HEK293 (cell line): ENCODE measurements around the gene FHL1.

ENCODE experiments used
- CTCF ChIA-PET: fragments of 350-600 bp; formaldehyde crosslinking; extraction: SDS; loops from one replicate; lab custom pipeline; 2021; ENCODE audit warnings: antibody characterized with exemption; lab: Yijun Ruan, JAX
- POLR2A ChIA-PET: fragments of 300-600 bp; formaldehyde crosslinking; extraction: SDS; loops from one replicate; lab custom pipeline; 2020; ENCODE audit warnings: antibody characterized with exemption, inconsistent platforms; lab: Yijun Ruan, JAX
- H3K27ac ChIP-seq: fragments of 200-500 bp; sonication (Bioruptor generic); 2 replicates; pipeline ENCODE4 v1.5.1; 2014; ENCODE audit warnings: low read depth, low read length, control low read depth, inconsistent platforms; ENCODE audit errors: extremely low read depth
- H3K36me3 ChIP-seq, 2 experiments: fragments of 200-500 bp in 1 of 2; sonication (Bioruptor generic) in 1 of 2; 1 replicate in 1 of 2; 2 replicates in 1 of 2; pipeline ENCODE4 v1.5.1; 2014 to 2017; ENCODE audit warnings: inconsistent platforms in 2 of 2, low read length in 2 of 2; ENCODE audit not compliant: control insufficient read depth in 2 of 2, insufficient read depth in 1 of 2
- H3K4me1 ChIP-seq: fragments of 200-500 bp; sonication (Bioruptor generic); 2 replicates; pipeline ENCODE4 v1.5.1; 2014; ENCODE audit warnings: mild to moderate bottlenecking, low read length, inconsistent platforms; ENCODE audit not compliant: control insufficient read depth, insufficient read depth
- H3K4me3 ChIP-seq: 2 replicates; pipeline ENCODE4 v1.5.1; 2011; ENCODE audit warnings: low read depth, mild to moderate bottlenecking, control low read depth, low read length, moderate library complexity
- H3K9me3 ChIP-seq: fragments of 200-500 bp; sonication (Bioruptor generic); 2 replicates; pipeline ENCODE4 v1.5.1; 2014; ENCODE audit warnings: low read depth, low read length, inconsistent platforms; ENCODE audit not compliant: control insufficient read depth, insufficient read depth
- CTCF ChIP-seq: fragments of 450-650 bp; formaldehyde crosslinking; IDR thresholded peaks from 2 replicates; pipeline ENCODE4 v1.5.1; 2016; ENCODE audit warnings: missing biosample characterization, missing genetic modification characterization
- GLI4 ChIP-seq: fragments of 450-650 bp; formaldehyde crosslinking; IDR thresholded peaks from 2 replicates; pipeline ENCODE4 v1.5.1; 2016; ENCODE audit warnings: missing biosample characterization, missing genetic modification characterization
- GLIS1 ChIP-seq: fragments of 450-650 bp; formaldehyde crosslinking; IDR thresholded peaks from 2 replicates; pipeline ENCODE4 v1.5.1; 2016; ENCODE audit warnings: missing biosample characterization, missing genetic modification characterization
- HOXA7 ChIP-seq: sonication (generic); formaldehyde crosslinking; IDR thresholded peaks from 2 replicates; pipeline ENCODE4 v1.8.1; 2022; ENCODE audit warnings: missing genetic modification reagents, borderline replicate concordance
- MZF1 ChIP-seq: fragments of 450-650 bp; formaldehyde crosslinking; IDR thresholded peaks from 2 replicates; pipeline ENCODE4 v1.5.1; 2017; ENCODE audit warnings: missing biosample characterization, missing genetic modification characterization, borderline replicate concordance
- ZBTB1 ChIP-seq: fragments of 450-650 bp; formaldehyde crosslinking; IDR thresholded peaks from 2 replicates; pipeline ENCODE4 v1.5.1; 2016; ENCODE audit warnings: missing biosample characterization, missing genetic modification characterization
- ZBTB10 ChIP-seq: fragments of 450-650 bp; formaldehyde crosslinking; IDR thresholded peaks from 2 replicates; pipeline ENCODE4 v1.5.1; 2016; ENCODE audit warnings: missing biosample characterization, missing genetic modification characterization
- ZBTB17 ChIP-seq: fragments of 450-650 bp; formaldehyde crosslinking; IDR thresholded peaks from 2 replicates; pipeline ENCODE4 v1.5.1; 2016; ENCODE audit warnings: missing biosample characterization, missing genetic modification characterization
- ZBTB48 ChIP-seq: fragments of 450-650 bp; formaldehyde crosslinking; IDR thresholded peaks from 2 replicates; pipeline ENCODE4 v1.5.1; 2016; ENCODE audit warnings: missing biosample characterization, missing genetic modification characterization
- ZFP41 ChIP-seq: fragments of 450-650 bp; formaldehyde crosslinking; IDR thresholded peaks from 2 replicates; pipeline ENCODE4 v1.5.1; 2016; ENCODE audit warnings: missing biosample characterization, missing genetic modification characterization, borderline replicate concordance
- ZNF132 ChIP-seq: fragments of 450-650 bp; formaldehyde crosslinking; IDR thresholded peaks from 2 replicates; pipeline ENCODE4 v1.5.1; 2017; ENCODE audit warnings: missing biosample characterization, missing genetic modification characterization, borderline replicate concordance
- ZNF146 ChIP-seq: fragments of 450-650 bp; formaldehyde crosslinking; IDR thresholded peaks from 2 replicates; pipeline ENCODE4 v1.5.1; 2016; ENCODE audit warnings: missing biosample characterization, missing genetic modification characterization
- ZNF148 ChIP-seq: fragments of 450-650 bp; formaldehyde crosslinking; IDR thresholded peaks from 2 replicates; pipeline ENCODE4 v1.5.0; 2017; ENCODE audit warnings: missing biosample characterization, missing genetic modification characterization, borderline replicate concordance
- ZNF2 ChIP-seq: fragments of 450-650 bp; formaldehyde crosslinking; IDR thresholded peaks from 2 replicates; pipeline ENCODE4 v1.5.1; 2016; ENCODE audit warnings: missing biosample characterization, missing genetic modification characterization
- ZNF214 ChIP-seq: fragments of 450-650 bp; formaldehyde crosslinking; IDR thresholded peaks from 2 replicates; pipeline ENCODE4 v1.5.1; 2017; ENCODE audit warnings: missing biosample characterization, mild to moderate bottlenecking, missing genetic modification characterization, borderline replicate concordance
- ZNF335 ChIP-seq: fragments of 450-650 bp; formaldehyde crosslinking; conservative IDR thresholded peaks from 2 replicates; pipeline ENCODE4 v1.5.1; 2016; ENCODE audit warnings: missing biosample characterization, missing genetic modification characterization
- ZNF37A ChIP-seq: fragments of 450-650 bp; IDR thresholded peaks from 2 replicates; pipeline ENCODE4 v1.5.1; 2018; ENCODE audit warnings: missing biosample characterization, missing genetic modification characterization
- ZNF544 ChIP-seq: fragments of 450-650 bp; formaldehyde crosslinking; IDR thresholded peaks from 2 replicates; pipeline ENCODE4 v1.5.0; 2017; ENCODE audit warnings: missing biosample characterization, missing genetic modification characterization
- ZNF670 ChIP-seq: fragments of 450-650 bp; formaldehyde crosslinking; IDR thresholded peaks from 2 replicates; pipeline ENCODE4 v1.5.1; 2016; ENCODE audit warnings: missing biosample characterization, missing genetic modification characterization, low read depth
- ZNF692 ChIP-seq: fragments of 450-650 bp; formaldehyde crosslinking; IDR thresholded peaks from 2 replicates; pipeline ENCODE4 v1.5.1; 2016; ENCODE audit warnings: missing biosample characterization, missing genetic modification characterization
- ZNF837 ChIP-seq: fragments of 450-650 bp; formaldehyde crosslinking; IDR thresholded peaks from 2 replicates; pipeline ENCODE4 v1.5.1; 2016; ENCODE audit warnings: missing biosample characterization, missing genetic modification characterization

The FHL1 gene

GRCh38 chrX:136168929-136169735, 21.8 kb downstream of the FHL1 start (continued):
- TF ChIP-seq ZBTB17 (tag by site-specific recombination), result peak; percentile 81
- peak; percentile 40; the same call in 1 of the 2 replicates for TF ChIP-seq MZF1 (tag by site-specific recombination)
- peak; percentile 68; the same call in 1 of the 2 replicates for TF ChIP-seq ZNF692 (tag by site-specific recombination)
- TF ChIP-seq GLI4 (tag by site-specific recombination), result no peak
- peak; percentile 33 for TF ChIP-seq ZNF335 (tag by site-specific recombination)
- TF ChIP-seq ZNF2 (tag by site-specific recombination), result 0 out of 2 replicates have a peak, but pooled peaks have one; percentile 37

GRCh38 chrX:136170139-136170800, 22.9 kb downstream of the FHL1 start:
- H3K36me3 ChIP-seq, result peaks cover 3 to 6% of the 10 kb centered on the region in 2 experiments; a peak in 2 of 3 replicates
- peaks cover 16% of the 10 kb centered on the region for H3K4me1 ChIP-seq
- ChIA-PET CTCF (interaction anchor here (0.6 to 1.5 kb wide), 5 partner anchors 7 to 654 kb away, joined by 4 to 7 read pairs (median 4); no protein-coding TSS in a partner anchor), POLR2A (no interaction called here)
- no peak overlapping the region for H3K4me3 ChIP-seq
- H3K27ac ChIP-seq, result peak overlapping the region; percentile 42; the same call in 1 of the 2 replicates
- TF ChIP-seq ZNF37A (no peak), CTCF (tag by site-specific recombination) (0 out of 2 replicates have a peak, but pooled peaks have one; percentile 27)
- no peaks in the 10 kb centered on the region for H3K9me3 ChIP-seq

- no peak for TF ChIP-seq HOXA7 (CRISPR knock-in tag)
- no peak for TF ChIP-seq ZBTB48
- TF ChIP-seq GLIS1 (tag by site-specific recombination), result no peak
- TF ChIP-seq ZNF148 (tag by site-specific recombination), result no peak
- TF ChIP-seq ZNF670, result no peak
- no peak for TF ChIP-seq ZNF837 (tag by site-specific recombination)
- TF ChIP-seq ZNF214, result no peak
- TF ChIP-seq ZBTB10, result no peak
- no peak for TF ChIP-seq ZNF146 (tag by site-specific recombination)
- TF ChIP-seq ZBTB1 (tag by site-specific recombination), result no peak
- TF ChIP-seq ZNF544 (tag by site-specific recombination), result no peak
- no peak for TF ChIP-seq ZNF132 (tag by site-specific recombination)
- TF ChIP-seq ZFP41 (tag by site-specific recombination), result no peak
- H3K36me3 ChIP-seq, result peaks cover 3 to 6% of the 10 kb centered on the region in 2 experiments; a peak in 2 of 3 replicates
- H3K4me3 ChIP-seq, result no peak overlapping the region
- CTCF ChIA-PET, result interaction anchor here (0.8 to 1.4 kb wide), 3 partner anchors 8 to 143 kb away, joined by 4 to 6 read pairs (median 6); no protein-coding TSS in a partner anchor
- H3K4me1 ChIP-seq, result peaks cover 16% of the 10 kb centered on the region
- POLR2A ChIA-PET, result no interaction called here
- no peak overlapping the region for H3K27ac ChIP-seq
- no peaks in the 10 kb centered on the region for H3K9me3 ChIP-seq
These were observed 24.1 kb downstream of the FHL1 start for GRCh38 chrX:136171420-136171819.
